Measurements from ENCODE around the gene CELSR1. TPM values are rescaled to one million over a fixed set of nuclear protein-coding genes. Genes with fewer than 3 reads are reported as not detected.

Gene CELSR1
- total RNA-seq, 1 experiment from 2014 or later: 22.6 TPM

- no peak overlapping the region for H3K56ac ChIP-seq (ENCODE audit: insufficient read length, low read depth, low read length)
- no peak for DNase-seq
- no peak overlapping the region for H2BK5ac ChIP-seq (ENCODE audit: insufficient read length, low read length)
- no peaks in the 10 kb centered on the region for H3K23me2 ChIP-seq (ENCODE audit: insufficient read length, low read depth, low read length, poor library complexity, severe bottlenecking)
- H2BK120ac ChIP-seq (ENCODE audit: low read depth, low read length, poor library complexity, severe bottlenecking): no peak overlapping the region
- H4K5ac ChIP-seq (ENCODE audit: insufficient read length, low read depth, low read length): no peak overlapping the region
- no peak overlapping the region for H3K9ac ChIP-seq (ENCODE audit: extremely low read depth, insufficient read length, low read length)
- H3K4me1 ChIP-seq (ENCODE audit: insufficient read depth, low read length): no peaks in the 10 kb centered on the region
- H3K9me3 ChIP-seq (ENCODE audit: control insufficient read depth, low read depth, low read length): no peaks in the 10 kb centered on the region
- Mint-ChIP-seq H3K27me3 (ENCODE audit: low read depth) (peaks cover 43% of the 10 kb centered on the region), H3K36me3 (ENCODE audit: insufficient read depth in 1 of 3, low read depth in 3 of 3) (peaks cover 0 to 2% (median 2%) of the 10 kb centered on the region in 3 experiments; a peak in 1 of 7 replicates), H3K4me3 (no peak overlapping the region), H3K27ac (no peak overlapping the region), H3K9me3 (peaks cover 4 to 6% of the 10 kb centered on the region in 2 experiments), H3K4me1 (peaks cover 0 to 8% of the 10 kb centered on the region in 2 experiments; a peak in 2 of 4 replicates)
- H3K79me2 ChIP-seq (ENCODE audit: insufficient read depth, low read length): no peaks in the 10 kb centered on the region
- no peaks in the 10 kb centered on the region for H3K79me1 ChIP-seq (ENCODE audit: insufficient read depth, low read depth, low read length, poor library complexity, severe bottlenecking)
- H3T11ph ChIP-seq (ENCODE audit: low read length): no peak overlapping the region
- no peak overlapping the region for H2AK5ac ChIP-seq (ENCODE audit: insufficient read length, low read length)
- H4K8ac ChIP-seq (replicated peaks; ENCODE audit: insufficient read length, low read depth, low read length): no peak overlapping the region
- no peak overlapping the region for H3K23ac ChIP-seq (ENCODE audit: insufficient read length, low read depth, low read length)
- H3K27ac ChIP-seq (ENCODE audit: insufficient read length, low read depth, low read length): no peak overlapping the region
- H3K4ac ChIP-seq (ENCODE audit: low read depth, low read length): no peak overlapping the region
- H3K4me2 ChIP-seq (ENCODE audit: insufficient read depth, insufficient read length, low read length): no peak overlapping the region
- H3K27me3 ChIP-seq (ENCODE audit: insufficient read depth, low read length): no peaks in the 10 kb centered on the region
- no peaks in the 10 kb centered on the region for H4K20me1 ChIP-seq (ENCODE audit: control insufficient read depth, insufficient read depth, insufficient read length)
- no peak for TF ChIP-seq CTCF (conservative IDR thresholded peaks at IDR 0.05)
- H3K18ac ChIP-seq (ENCODE audit: insufficient read length, low read depth, low read length): no peak overlapping the region
- no peak overlapping the region for H2BK12ac ChIP-seq (ENCODE audit: insufficient read length, low read depth, low read length)
- H2BK15ac ChIP-seq (ENCODE audit: low read depth, low read length): no peak overlapping the region
- H2BK20ac ChIP-seq (ENCODE audit: low read depth, low read length, poor library complexity, severe bottlenecking): no peak overlapping the region
- no peak overlapping the region for H2AFZ ChIP-seq (ENCODE audit: low read length)
- no peak overlapping the region for H4K91ac ChIP-seq (ENCODE audit: insufficient read length, low read depth, low read length)
- no peak overlapping the region for H3K14ac ChIP-seq (ENCODE audit: insufficient read depth, low read length)
- WGBS (ENCODE audit: extremely low coverage, insufficient read length, low lambda C conversion rate): no CpG with 5 or more reads among the region's 3 CpGs
Measured at GRCh38 chr22:46556775-46557174, 19.4 kb upstream of the CELSR1 start.

Measured in H9 (cell line).